NCI-H2029 (cell line): ENCODE measurements around the gene UBXN6.

ENCODE experiments used
- DNase-seq: peaks from one replicate; lab custom pipeline; 2025; lab: John Stamatoyannopoulos, UW

The UBXN6 gene

GRCh38 chr19:4409123-4409933 lies 48.3 kb downstream of the UBXN6 start:
- no peak for DNase-seq

DNA sequence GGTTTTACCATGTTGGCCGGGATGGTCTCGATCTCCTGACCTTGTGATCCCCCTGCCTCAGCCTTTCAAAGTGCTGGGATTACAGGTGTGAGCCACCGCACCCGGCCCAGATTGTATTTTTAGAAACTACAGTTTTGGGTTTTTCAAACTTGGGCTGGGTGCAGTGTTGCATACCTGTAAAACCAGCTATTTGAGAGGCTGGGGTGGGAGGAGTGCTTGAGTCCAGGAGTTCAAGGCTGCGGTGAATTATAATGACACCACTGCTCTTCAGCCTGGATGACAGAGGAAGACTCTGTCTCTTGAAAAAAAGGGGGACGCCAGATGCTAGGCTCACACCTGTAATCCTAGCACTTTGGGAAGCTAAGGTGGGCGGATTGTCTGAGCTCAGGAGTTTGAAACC lies 51.0 kb downstream of the UBXN6 start:
- no peak for DNase-seq

- DNase-seq = no peak
These were observed 51.6 kb downstream of the UBXN6 start for GRCh38 chr19:4405977-4406376.

GRCh38 chr19:4403005-4403761 lies 54.4 kb downstream of the UBXN6 start:
- DNase-seq = no peak

DNA sequence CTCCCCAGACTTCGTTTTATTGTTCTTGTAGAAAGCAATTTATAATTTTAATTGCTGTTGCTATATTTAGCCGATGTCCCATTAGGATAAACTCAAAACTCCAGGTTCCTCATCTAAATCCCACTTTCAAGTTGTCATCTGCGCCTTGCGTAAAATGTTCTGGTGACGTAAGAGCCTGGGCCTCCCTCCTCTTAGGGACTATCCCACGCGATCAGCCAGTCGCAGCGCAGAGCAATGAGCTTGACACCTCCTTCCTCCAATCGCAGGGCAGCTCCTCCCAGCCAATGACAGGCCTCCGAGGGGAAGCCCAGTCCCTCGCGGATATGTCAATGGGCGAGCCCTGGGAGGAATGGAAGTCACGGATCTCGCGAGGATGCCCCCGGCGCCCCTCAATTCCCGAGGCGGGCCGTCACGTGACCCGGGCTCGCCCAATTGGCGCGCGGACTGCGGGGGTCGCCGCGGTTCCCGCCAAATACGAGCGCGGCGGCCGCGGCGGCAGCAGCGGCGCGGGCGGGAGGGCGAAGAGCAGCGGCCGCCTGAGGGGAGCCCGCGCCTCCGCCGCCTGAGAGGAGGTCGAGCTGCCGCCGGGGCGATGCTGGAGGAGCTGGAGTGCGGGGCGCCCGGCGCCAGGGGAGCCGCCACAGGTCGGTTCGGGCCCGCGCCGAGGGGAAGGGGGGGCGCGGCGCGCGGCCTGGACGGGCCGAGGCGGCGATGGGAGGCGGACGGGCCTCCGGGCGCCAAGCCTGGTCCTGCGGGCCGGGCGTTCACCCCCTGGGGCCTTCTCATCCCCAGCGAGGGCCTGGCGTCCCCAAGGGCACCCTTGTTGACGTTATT lies 55.2 kb downstream of the UBXN6 start, which contains the start of gene CHAF1A:
Gene CHAF1A, plus strand, starts transcription at position 470 of the 834 bp plus-strand sequence. Its CDS starts 123 bp downstream, at position 593.
- peak; percentile 99 for DNase-seq

- no peak for DNase-seq
These were observed 55.8 kb downstream of the UBXN6 start for GRCh38 chr19:4401769-4402170.

- DNase-seq = peak; percentile 91
These were observed 57.3 kb downstream of the UBXN6 start, which contains the start of gene SH3GL1 for GRCh38 chr19:4400135-4400936. Gene SH3GL1, minus strand, starts transcription at chr19:4400547. Its CDS starts 179 bp downstream, at chr19:4400368.

DNA sequence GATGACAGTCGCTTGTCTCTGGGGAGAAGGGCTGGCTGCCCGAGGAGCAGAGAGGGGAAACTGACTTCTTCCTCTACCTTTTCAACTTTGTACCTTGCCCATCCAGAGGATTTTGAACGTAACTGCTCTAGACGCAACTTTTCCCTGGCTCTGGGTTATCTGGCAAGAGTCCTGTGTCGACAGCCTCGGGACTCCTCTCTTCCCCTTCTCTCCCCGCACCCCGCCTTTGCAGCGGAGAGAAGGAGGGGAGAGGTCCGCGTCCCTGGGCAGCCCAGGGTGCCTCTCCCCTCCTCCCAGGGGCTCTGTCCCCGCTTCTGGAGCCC lies 57.8 kb downstream of the UBXN6 start:
- DNase-seq = no peak

DNA sequence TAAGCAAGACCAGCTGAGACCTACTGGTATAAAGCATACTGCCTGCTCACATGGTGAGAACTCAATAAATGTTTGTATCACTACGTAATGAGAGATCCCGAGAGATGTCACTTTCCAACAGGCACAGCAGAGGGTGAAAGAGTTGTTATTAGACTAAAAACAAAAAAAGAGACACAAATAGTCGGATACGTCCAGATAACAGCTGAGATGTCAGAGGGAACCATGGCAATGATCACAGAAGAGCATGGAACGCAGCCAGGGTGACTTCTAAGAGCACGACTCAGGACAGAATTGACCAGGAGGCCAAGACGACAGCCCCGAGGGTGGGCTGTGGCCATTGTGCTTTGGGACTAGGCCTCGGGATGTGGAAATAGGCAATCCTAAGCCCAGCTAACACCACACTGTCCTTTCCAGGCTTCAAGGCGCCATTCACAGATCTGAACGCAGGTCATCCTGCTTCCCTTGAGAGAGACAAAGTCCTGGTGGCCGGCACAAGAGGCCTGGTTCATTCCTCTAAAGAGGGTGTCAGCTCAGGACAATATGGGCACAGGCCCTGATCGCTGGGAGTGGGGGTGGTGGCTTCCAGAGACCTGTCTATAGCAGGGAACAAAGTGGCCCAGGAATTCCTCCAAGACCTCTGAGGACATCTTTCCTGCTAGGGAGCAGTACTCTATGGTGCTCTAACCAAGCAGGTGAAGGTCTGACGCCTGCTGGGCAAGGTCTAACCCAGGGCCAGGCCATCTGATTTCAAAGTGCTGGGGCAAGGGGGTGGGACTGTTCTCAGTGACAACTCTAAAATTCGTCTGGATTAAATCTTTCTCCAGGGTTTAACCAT lies 60.4 kb downstream of the UBXN6 start:
- no peak for DNase-seq
